ENCODE results near the gene DNAJC30. TPM values are rescaled to one million over a fixed set of nuclear protein-coding genes. Genes with fewer than 3 reads are reported as not detected.

DNAJC30 gene
- total RNA-seq, 1 donor, result 3.0 TPM

DNA sequence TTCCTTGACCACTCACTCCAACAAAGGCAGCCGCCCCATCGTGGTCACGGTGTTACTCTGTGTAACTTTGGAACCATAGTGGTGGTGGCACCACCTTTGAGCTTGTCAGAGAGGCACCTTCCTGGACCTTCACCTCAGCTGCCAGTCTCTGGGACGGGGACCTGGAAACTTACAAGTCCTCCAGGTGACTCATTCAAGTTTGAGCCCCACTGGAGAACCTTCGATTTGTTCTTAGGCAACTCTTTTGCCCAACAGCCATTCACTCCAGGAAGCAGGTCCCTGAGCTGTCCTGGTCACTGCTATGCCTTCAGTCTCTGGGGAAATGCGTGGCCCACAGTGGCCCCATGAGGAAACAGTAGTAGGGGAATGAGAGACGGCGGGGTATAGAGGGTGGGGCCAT, 19.0 kb upstream of the DNAJC30 start:
- TF ChIP-seq, protein P1, sequence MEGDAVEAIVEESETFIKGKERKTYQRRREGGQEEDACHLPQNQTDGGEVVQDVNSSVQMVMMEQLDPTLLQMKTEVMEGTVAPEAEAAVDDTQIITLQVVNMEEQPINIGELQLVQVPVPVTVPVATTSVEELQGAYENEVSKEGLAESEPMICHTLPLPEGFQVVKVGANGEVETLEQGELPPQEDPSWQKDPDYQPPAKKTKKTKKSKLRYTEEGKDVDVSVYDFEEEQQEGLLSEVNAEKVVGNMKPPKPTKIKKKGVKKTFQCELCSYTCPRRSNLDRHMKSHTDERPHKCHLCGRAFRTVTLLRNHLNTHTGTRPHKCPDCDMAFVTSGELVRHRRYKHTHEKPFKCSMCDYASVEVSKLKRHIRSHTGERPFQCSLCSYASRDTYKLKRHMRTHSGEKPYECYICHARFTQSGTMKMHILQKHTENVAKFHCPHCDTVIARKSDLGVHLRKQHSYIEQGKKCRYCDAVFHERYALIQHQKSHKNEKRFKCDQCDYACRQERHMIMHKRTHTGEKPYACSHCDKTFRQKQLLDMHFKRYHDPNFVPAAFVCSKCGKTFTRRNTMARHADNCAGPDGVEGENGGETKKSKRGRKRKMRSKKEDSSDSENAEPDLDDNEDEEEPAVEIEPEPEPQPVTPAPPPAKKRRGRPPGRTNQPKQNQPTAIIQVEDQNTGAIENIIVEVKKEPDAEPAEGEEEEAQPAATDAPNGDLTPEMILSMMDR (IDR thresholded peaks at IDR 0.05; ENCODE audit: insufficient read depth, low read depth, low read length), result no peak
- H3K4me3 ChIP-seq (ENCODE audit: low read depth, low read length), result no peak overlapping the region
- DNase-seq (ENCODE audit: low read depth), result no peak

DNA sequence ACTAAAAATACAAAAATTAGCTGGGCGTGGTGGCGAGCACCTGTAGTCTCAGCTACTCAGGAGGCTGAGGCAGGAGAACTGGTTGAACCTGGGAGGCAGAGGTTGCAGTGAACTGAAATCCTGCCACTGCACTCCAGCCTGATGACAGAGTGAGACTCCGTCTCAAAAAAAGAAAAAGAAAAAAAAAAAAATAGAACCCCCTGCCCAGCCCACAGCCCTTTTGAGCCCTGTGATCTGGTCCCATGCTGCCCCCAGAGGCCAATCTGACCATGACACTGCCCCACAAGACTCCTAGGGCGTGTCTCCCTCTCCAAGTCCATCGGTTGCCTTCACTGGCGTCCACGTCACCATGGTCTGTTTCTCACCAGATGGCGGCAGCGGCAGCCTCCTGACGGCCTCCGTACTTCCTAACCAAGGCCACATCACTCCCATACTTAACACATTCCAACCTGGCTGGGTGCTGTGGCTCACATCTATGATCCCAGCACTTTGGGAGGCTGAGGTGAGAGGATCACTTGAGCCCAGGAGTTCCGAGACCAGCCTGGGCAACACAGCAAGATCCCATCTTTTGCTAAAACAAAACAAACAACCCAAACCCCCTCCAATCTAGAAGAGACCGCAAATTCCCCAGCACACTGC, 18.2 kb upstream of the DNAJC30 start:
- DNase-seq (ENCODE audit: low read depth), result peak; percentile 77
- H3K4me3 ChIP-seq (ENCODE audit: low read depth, low read length), result no peak overlapping the region
- TF ChIP-seq, protein P1 (IDR thresholded peaks at IDR 0.05; ENCODE audit: insufficient read depth, low read depth, low read length), result peak; percentile 69

DNA sequence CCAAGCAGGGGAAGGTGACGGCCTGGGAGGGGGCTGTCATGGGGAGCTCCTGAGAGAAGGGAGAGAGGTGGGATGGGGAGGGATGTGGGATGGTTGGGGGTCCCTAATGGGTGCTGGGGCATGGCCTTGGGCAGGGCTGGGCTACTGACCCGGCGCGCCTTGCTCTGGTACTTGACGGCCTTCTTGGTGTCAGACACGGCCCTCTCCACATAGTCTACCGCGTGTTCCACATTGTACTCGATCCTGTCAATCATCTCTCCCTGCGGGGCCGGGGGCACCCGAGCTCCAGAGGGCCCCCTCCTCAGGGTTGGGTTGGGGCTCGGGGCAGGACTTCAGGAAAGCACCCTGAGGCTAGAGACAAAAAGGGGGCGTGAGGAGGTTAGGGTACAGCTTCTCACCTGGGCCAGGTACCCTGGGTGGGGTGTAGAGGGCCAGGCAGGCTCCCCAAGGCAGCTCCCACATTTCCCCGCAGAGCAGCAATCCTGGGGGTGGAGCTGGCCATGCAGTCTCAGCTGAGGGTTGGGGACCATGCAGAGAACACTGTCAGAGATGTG, 17.4 kb upstream of the DNAJC30 start:
- DNase-seq (ENCODE audit: low read depth), result no peak
- TF ChIP-seq, protein P1 (IDR thresholded peaks at IDR 0.05; ENCODE audit: insufficient read depth, low read depth, low read length), result no peak

DNA sequence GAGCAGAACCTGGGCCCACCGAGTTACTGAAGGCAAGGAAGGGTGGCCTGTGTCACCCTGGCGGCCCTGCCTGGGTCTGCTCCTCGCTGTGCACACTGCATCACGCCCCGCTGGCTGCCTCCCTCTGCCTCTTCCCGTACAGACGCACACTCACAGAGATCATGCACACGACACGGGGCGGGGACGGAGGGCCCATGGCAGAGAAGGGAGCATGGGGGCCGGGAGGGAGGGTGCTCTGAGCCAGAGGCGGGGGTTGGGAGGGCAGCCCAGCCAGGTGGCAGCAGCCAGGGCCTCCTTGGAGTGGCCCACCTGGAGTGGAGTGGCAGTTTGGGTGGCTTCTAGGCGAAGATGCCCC, 16.8 kb upstream of the DNAJC30 start:
- no peak for DNase-seq (ENCODE audit: low read depth)
- no peak overlapping the region for H3K4me3 ChIP-seq (ENCODE audit: low read depth, low read length)

More for the DNA sequence above, 17.4 kb upstream of the DNAJC30 start:
- no peak overlapping the region for H3K4me3 ChIP-seq (ENCODE audit: low read depth, low read length)

DNA sequence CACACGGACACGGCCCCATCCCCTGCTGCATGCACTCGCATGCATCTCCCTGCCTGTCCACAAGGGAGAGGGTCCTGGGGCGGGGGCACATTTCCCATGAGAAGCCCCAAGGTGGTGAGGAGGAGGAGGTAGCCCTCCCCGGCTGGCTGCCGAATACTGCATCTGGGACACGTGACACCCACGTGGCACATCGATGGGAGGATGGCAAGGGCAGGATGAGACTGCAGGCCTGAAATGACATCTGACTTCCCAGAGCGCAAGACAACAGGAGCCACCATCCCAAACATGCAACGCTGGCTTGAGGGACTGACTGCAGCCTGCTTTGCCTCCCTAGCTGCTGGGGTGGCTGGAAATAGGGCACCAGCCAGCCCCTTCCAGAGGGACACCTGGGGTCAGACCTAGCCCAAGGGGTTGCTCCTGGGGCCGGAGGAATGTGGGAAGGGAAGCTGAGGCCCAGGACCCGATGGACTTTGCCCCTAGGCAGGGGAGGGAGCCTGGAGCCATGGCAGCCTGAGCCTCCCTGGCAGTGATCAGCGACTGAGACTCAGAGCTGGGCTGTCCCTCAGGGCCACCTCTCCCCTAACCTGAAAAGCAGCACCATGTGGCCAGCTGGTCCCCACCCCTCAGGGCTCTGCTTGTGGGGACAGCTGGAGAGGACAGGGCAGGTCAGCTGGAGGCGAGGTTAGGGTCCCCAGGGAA, 16.3 kb upstream of the DNAJC30 start:
- no peak for DNase-seq (ENCODE audit: low read depth)
- H3K4me3 ChIP-seq (ENCODE audit: low read depth, low read length), result no peak overlapping the region
- TF ChIP-seq, protein P1 (IDR thresholded peaks at IDR 0.05; ENCODE audit: insufficient read depth, low read depth, low read length), result no peak

More for the DNA sequence above, 16.8 kb upstream of the DNAJC30 start:
- TF ChIP-seq, protein P1 (IDR thresholded peaks at IDR 0.05; ENCODE audit: insufficient read depth, low read depth, low read length), result no peak

DNA sequence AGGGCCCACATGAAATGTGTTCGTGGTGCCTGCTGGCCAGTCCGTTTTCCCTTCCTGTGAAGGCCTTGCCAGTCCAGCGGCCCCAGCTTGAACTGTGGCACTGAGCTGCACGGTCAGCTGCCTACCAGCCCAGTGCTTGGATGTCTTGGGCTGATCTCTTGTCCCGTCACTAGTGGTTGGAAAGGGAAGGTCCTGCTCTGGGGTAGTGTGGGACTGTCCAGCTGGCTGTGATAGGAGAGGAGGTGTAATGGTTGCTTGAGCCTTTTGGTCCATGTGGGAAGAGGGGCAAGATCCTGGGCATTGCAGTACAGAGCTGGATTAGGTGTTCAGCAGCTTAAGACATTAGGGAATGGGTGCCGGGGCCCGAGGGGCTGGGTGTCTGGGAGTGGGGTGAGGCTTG, 15.2 kb upstream of the DNAJC30 start:
- TF ChIP-seq, protein P1 (IDR thresholded peaks at IDR 0.05; ENCODE audit: insufficient read depth, low read depth, low read length), result no peak
- H3K4me3 ChIP-seq (ENCODE audit: low read depth, low read length), result no peak overlapping the region
- DNase-seq (ENCODE audit: low read depth), result no peak
